ENCODE data around the gene INTS1. TPM values are rescaled to one million over a fixed set of nuclear protein-coding genes. Genes with fewer than 3 reads are reported as not detected.

INTS1 gene
- total RNA-seq, 6 experiments from 2014 or later = 84.0 to 104 (median 89.5) TPM

DNA sequence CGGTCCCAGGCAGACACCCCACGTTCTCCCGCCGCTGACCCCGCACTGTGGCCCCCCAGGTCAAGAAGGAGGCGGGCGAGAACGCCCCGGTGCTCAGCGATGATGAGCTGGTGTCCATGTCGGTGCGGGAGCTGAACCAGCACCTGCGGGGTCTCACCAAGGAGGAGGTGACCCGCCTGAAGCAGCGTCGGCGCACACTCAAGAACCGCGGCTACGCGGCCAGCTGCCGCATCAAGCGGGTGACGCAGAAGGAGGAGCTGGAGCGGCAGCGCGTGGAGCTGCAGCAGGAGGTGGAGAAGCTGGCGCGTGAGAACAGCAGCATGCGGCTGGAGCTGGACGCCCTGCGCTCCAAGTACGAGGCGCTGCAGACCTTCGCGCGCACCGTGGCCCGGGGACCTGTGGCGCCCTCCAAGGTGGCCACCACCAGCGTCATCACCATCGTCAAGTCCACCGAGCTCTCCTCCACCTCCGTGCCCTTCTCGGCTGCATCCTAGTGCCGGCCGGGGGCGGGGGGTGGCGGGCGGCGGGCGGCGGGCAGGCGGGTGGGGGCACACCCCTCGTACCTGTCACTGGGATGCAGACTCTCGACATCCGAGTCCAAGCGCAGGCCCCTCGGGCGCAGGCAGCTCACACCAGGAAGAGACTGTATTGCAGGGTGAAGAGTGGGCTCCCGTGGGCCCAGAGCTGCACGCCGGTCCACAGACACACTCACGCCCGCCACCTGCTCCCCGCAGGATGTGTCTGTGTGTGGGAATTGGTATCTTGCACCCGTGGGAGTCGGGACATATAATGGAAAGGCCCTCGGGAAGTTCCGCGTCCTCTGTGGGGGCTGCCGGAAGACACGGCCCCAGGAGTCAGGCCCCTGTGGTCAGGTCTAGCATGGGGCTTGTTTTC lies 35.9 kb upstream of the INTS1 start:
- no peak for DNase-seq
- peaks cover 32% of the 10 kb centered on the region for H3K27me3 Mint-ChIP-seq (ENCODE audit: insufficient read depth)
- no peak overlapping the region for H3K4me3 Mint-ChIP-seq
- H3K36me3 Mint-ChIP-seq (ENCODE audit: low read depth) = peaks cover 5% of the 10 kb centered on the region; the same call in 1 of the 2 replicates
- TF ChIP-seq, protein P1, sequence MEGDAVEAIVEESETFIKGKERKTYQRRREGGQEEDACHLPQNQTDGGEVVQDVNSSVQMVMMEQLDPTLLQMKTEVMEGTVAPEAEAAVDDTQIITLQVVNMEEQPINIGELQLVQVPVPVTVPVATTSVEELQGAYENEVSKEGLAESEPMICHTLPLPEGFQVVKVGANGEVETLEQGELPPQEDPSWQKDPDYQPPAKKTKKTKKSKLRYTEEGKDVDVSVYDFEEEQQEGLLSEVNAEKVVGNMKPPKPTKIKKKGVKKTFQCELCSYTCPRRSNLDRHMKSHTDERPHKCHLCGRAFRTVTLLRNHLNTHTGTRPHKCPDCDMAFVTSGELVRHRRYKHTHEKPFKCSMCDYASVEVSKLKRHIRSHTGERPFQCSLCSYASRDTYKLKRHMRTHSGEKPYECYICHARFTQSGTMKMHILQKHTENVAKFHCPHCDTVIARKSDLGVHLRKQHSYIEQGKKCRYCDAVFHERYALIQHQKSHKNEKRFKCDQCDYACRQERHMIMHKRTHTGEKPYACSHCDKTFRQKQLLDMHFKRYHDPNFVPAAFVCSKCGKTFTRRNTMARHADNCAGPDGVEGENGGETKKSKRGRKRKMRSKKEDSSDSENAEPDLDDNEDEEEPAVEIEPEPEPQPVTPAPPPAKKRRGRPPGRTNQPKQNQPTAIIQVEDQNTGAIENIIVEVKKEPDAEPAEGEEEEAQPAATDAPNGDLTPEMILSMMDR (IDR thresholded peaks at IDR 0.05) = no peak
- H3K27ac Mint-ChIP-seq = no peak overlapping the region
- H3K9me3 Mint-ChIP-seq = peaks cover 4% of the 10 kb centered on the region; the same call in 1 of the 2 replicates
- peaks cover 15% of the 10 kb centered on the region for H3K4me1 Mint-ChIP-seq (ENCODE audit: low read depth)

DNA sequence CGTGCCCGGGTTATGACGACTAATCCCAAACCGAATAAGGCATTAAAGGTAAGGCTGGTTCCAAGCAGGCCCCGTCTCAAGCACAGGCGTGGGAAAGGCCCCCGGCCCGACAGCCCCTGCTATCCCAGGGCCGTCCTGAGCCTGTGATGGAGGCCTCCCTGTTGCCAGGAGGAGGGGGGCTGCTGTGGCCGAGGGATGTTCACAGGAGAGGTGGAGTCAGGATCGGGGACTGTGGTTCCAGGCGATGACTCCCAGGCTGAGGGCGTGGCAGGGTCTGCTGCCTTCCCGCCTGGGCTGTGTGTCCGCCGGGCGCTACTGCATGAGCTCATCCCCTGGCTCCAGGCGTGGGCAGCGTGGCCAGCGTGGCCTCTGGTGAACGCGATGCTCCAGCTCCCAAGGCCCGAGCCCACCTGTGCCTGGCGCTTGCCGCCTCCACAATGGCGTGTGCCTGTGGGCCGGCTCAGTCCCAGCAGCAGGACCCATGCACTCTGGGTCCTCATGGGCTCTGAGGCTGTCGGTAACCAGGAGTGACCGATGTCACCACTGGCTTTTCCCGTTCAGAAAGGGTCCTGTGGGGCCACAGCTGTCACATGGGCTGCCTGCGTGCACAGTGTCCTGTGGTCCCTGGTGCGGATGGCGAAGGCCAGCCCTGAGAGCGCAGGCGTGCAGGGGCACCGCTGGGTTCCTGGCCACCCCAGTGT lies 35.1 kb upstream of the INTS1 start:
- peaks cover 5% of the 10 kb centered on the region; the same call in 1 of the 2 replicates for H3K36me3 Mint-ChIP-seq (ENCODE audit: low read depth)

DNA sequence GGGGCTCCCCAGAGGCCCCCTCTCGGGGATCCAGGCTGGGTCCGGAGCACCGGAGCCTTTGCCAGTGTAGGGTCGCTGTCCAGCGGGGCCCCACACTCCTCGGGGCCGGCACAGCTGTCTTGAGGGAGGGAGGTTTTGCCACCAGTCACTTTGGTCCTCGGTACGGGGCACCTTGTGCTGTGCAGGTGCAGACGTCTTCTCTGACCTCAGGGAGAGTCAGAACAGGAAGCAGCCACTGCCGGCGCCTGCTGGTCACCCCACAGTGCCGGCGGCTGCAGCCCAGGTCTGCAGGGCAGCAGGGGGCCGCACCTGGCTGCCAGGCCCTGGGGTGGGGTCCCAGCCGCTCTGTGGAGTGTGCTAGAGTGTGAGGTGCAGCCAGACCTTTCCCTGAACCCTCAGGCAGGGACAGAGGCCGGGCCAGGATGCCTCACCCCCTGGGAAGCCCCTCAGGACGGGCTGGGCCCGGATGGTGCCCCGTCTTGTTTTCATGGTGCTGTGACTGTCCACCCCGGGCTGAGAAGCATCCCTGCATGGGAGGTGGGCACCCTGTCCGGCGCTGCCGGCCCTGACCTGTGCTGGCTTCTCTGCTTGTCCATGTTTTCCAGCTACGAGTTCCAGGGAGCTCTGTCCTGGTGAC lies 34.5 kb upstream of the INTS1 start:
- peaks cover 27% of the 10 kb centered on the region for H3K4me1 Mint-ChIP-seq (ENCODE audit: low read depth)
- peaks cover 26% of the 10 kb centered on the region for H3K27me3 Mint-ChIP-seq (ENCODE audit: insufficient read depth)
- TF ChIP-seq, protein P1 (IDR thresholded peaks at IDR 0.05) = no peak
- peak overlapping the region; percentile 67 for H3K27ac Mint-ChIP-seq
- H3K4me3 Mint-ChIP-seq = peak overlapping the region; percentile 53
- peaks cover 5% of the 10 kb centered on the region; the same call in 1 of the 2 replicates for H3K36me3 Mint-ChIP-seq (ENCODE audit: low read depth)
- peaks cover 4% of the 10 kb centered on the region; the same call in 1 of the 2 replicates for H3K9me3 Mint-ChIP-seq
- DNase-seq = no peak

More for the DNA sequence above, 35.1 kb upstream of the INTS1 start:
- Mint-ChIP-seq H3K27me3 (ENCODE audit: insufficient read depth) (peaks cover 26% of the 10 kb centered on the region), H3K4me1 (ENCODE audit: low read depth) (peaks cover 20% of the 10 kb centered on the region), H3K4me3 (peak overlapping the region; percentile 52), H3K27ac (peak overlapping the region; percentile 67), H3K9me3 (peaks cover 4% of the 10 kb centered on the region; the same call in 1 of the 2 replicates)
- TF ChIP-seq, protein P1 (IDR thresholded peaks at IDR 0.05) = no peak
- no peak for DNase-seq

DNA sequence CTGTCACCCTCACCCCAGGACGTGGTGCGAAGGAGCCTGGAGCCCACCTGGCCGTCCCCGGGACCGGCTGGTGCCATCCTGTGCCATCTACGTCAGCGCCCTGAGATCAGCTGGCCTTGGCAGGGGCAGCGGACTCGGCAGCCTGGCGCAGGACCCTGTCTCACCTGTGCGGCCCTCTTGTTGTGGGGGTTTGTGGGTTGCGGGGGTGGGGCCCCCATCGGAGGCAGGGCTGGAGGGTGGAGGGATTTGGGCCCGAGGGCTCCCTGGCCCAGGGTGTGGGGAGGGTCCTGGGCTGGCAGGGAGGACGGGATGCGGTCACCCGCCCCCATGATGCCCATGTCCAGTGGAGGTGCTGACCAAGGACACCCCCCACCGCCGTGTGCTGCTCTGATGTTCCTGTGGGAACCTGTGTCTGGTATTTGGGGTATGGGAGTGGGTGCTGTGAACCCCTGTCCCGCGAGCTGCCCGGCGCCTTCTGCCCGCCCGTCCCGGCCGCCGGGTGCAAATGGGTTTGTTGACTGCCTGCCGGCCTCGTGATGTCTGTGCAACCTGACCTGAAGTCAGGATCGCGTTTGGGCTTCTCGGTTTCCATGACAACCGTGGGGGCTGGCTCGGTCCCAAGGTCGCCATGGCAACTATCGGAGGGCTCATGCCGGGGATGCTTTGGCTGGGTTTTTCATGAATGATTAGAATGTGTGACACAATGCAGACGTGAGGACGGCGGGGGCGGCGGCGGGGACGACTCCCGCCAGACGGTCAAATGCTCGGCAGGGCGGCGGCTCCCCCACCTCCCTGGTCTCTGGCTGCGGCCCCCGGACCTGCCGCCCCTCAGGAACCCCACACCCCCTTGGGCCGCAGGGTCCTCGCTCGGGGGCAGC lies 33.6 kb upstream of the INTS1 start:
- H3K36me3 Mint-ChIP-seq (ENCODE audit: low read depth) = peaks cover 5% of the 10 kb centered on the region; the same call in 1 of the 2 replicates
- H3K27ac Mint-ChIP-seq = peak overlapping the region; percentile 100
- H3K9me3 Mint-ChIP-seq = peaks cover 4% of the 10 kb centered on the region; the same call in 1 of the 2 replicates
- peak overlapping the region; percentile 91 for H3K4me3 Mint-ChIP-seq
- H3K4me1 Mint-ChIP-seq (ENCODE audit: low read depth) = peaks cover 36% of the 10 kb centered on the region
- H3K27me3 Mint-ChIP-seq (ENCODE audit: insufficient read depth) = peaks cover 27% of the 10 kb centered on the region
- TF ChIP-seq, protein P1 (IDR thresholded peaks at IDR 0.05) = no peak
- DNase-seq = peak; percentile 96
